Measurements from ENCODE around the gene ZNF66.
"Not testable (repeated sequence)": the region's sequence is repeated elsewhere in the genome, so short reads cannot be mapped to it uniquely, and the experiment has no call there.

ZNF66 gene

GRCh38 chr19:20776083-20777076, at the start of gene ZNF66:
Gene ZNF66 (plus strand): TSS chr19:20776304. CDS start chr19:20776448, 144 bp downstream.
- H3K27ac ChIP-seq (ENCODE audit: low read depth, low read length) = peak within 1 kb of the TSS; percentile 64
- H3K9me3 ChIP-seq (ENCODE audit: control insufficient read depth, insufficient read depth, low read length) = peaks cover 11% of the 10 kb centered on the region; the same call in 1 of the 2 replicates
- peaks cover 28% of the 10 kb centered on the region for H3K36me3 ChIP-seq (ENCODE audit: control insufficient read depth, low read length)
- H3K4me1 ChIP-seq (ENCODE audit: control insufficient read depth, low read length) = no peaks in the 10 kb centered on the region
- no peaks in the 10 kb centered on the region for H3F3A ChIP-seq (ENCODE audit: control insufficient read depth, insufficient read depth)
- H3K27me3 ChIP-seq (ENCODE audit: control insufficient read depth, low read length) = no peaks in the 10 kb centered on the region
- peak within 1 kb of the TSS; percentile 67 for H3K4me2 ChIP-seq (ENCODE audit: low read length)
- H3K9me2 ChIP-seq (replicated peaks; ENCODE audit: control insufficient read depth, low read length) = no peaks in the 10 kb centered on the region
- peaks cover 46% of the 10 kb centered on the region for H3K79me2 ChIP-seq (ENCODE audit: control insufficient read depth, low read length)
- no peak for TF ChIP-seq EZH2phosphoT487 (IDR thresholded peaks at IDR 0.05; ENCODE audit: borderline replicate concordance, low read length)
- TF ChIP-seq CTCF (IDR thresholded peaks at IDR 0.05; ENCODE audit: low read depth, low read length, poor library complexity, severe bottlenecking) = no peak
- peak within 1 kb of the TSS; percentile 86 for H3K4me3 ChIP-seq (ENCODE audit: low read length)
- H4K20me1 ChIP-seq (ENCODE audit: control insufficient read depth, insufficient read depth, low read depth, low read length) = no peaks in the 10 kb centered on the region

- not testable (repeated sequence) for H3K4me1 ChIP-seq (ENCODE audit: control insufficient read depth, low read length); H3K9me2 ChIP-seq (replicated peaks; ENCODE audit: control insufficient read depth, low read length); H3K79me2 ChIP-seq (ENCODE audit: control insufficient read depth, low read length); H3K4me2 ChIP-seq (ENCODE audit: low read length); H3K9me3 ChIP-seq (ENCODE audit: control insufficient read depth, insufficient read depth, low read length); H3K4me3 ChIP-seq (ENCODE audit: low read length); H4K20me1 ChIP-seq (ENCODE audit: control insufficient read depth, insufficient read depth, low read depth, low read length); H3F3A ChIP-seq (ENCODE audit: control insufficient read depth, insufficient read depth); H3K36me3 ChIP-seq (ENCODE audit: control insufficient read depth, low read length); H3K27me3 ChIP-seq (ENCODE audit: control insufficient read depth, low read length); H3K27ac ChIP-seq (ENCODE audit: low read depth, low read length)
Observed at GRCh38 chr19:20750169-20750568, 25.9 kb upstream of the ZNF66 start.

GRCh38 chr19:20752291-20752690, 23.8 kb upstream of the ZNF66 start:
- H3K4me3 ChIP-seq (ENCODE audit: low read length); H3K9me2 ChIP-seq (replicated peaks; ENCODE audit: control insufficient read depth, low read length); H3F3A ChIP-seq (ENCODE audit: control insufficient read depth, insufficient read depth); H3K4me1 ChIP-seq (ENCODE audit: control insufficient read depth, low read length); H4K20me1 ChIP-seq (ENCODE audit: control insufficient read depth, insufficient read depth, low read depth, low read length); H3K9me3 ChIP-seq (ENCODE audit: control insufficient read depth, insufficient read depth, low read length); H3K4me2 ChIP-seq (ENCODE audit: low read length); H3K27me3 ChIP-seq (ENCODE audit: control insufficient read depth, low read length); H3K79me2 ChIP-seq (ENCODE audit: control insufficient read depth, low read length); H3K36me3 ChIP-seq (ENCODE audit: control insufficient read depth, low read length); H3K27ac ChIP-seq (ENCODE audit: low read depth, low read length): not testable (repeated sequence)

- not testable (repeated sequence) for H3K4me1 ChIP-seq (ENCODE audit: control insufficient read depth, low read length); H3K36me3 ChIP-seq (ENCODE audit: control insufficient read depth, low read length); H3K4me3 ChIP-seq (ENCODE audit: low read length); H4K20me1 ChIP-seq (ENCODE audit: control insufficient read depth, insufficient read depth, low read depth, low read length); H3K27me3 ChIP-seq (ENCODE audit: control insufficient read depth, low read length); H3K79me2 ChIP-seq (ENCODE audit: control insufficient read depth, low read length); H3K27ac ChIP-seq (ENCODE audit: low read depth, low read length); H3K4me2 ChIP-seq (ENCODE audit: low read length); H3K9me2 ChIP-seq (replicated peaks; ENCODE audit: control insufficient read depth, low read length); H3F3A ChIP-seq (ENCODE audit: control insufficient read depth, insufficient read depth); H3K9me3 ChIP-seq (ENCODE audit: control insufficient read depth, insufficient read depth, low read length)
Observed at GRCh38 chr19:20769225-20769736, 6.8 kb upstream of the ZNF66 start.

All from DOHH2 (cell line).